GM12878 (cell line): Measurements from ENCODE around the gene MCOLN2.

Experiments used
- CHD2 ChIP-seq: IDR thresholded peaks from 2 replicates; pipeline ENCODE4 v1.6.1; 2011; ENCODE audit warnings: low read depth, low read length, improper control_type of control experiment, borderline replicate concordance
- CTCF ChIP-seq, 3 experiments: IDR thresholded peaks in 2 of 3; conservative IDR thresholded peaks in 1 of 3; 2 replicates each; pipeline ENCODE4 v1.5.1; 2011; ENCODE audit warnings: low read depth in 3 of 3, low read length in 3 of 3, mild to moderate bottlenecking in 3 of 3, control low read depth in 2 of 3, moderate library complexity in 2 of 3, inconsistent platforms in 1 of 3, mixed read lengths in 1 of 3; ENCODE audit not compliant: control insufficient read depth in 2 of 3, insufficient read depth in 1 of 3; ENCODE audit errors: extremely low read depth in 1 of 3
- ETV6 ChIP-seq, 2 experiments: fragments of 450-650 bp in 1 of 2; IDR thresholded peaks in 1 of 2; conservative IDR thresholded peaks in 1 of 2; 2 replicates each; pipeline ENCODE4 v1.6.1; 2014; ENCODE audit warnings: antibody characterized with exemption in 1 of 2, borderline replicate concordance in 1 of 2, low read depth in 1 of 2, mild to moderate bottlenecking in 1 of 2, moderate library complexity in 1 of 2
- HDAC2 ChIP-seq: fragments of 200-600 bp; sonication (generic); IDR thresholded peaks from 2 replicates; pipeline ENCODE4 v1.6.1; 2017
- IRF3 ChIP-seq: fragments of 450-650 bp; IDR thresholded peaks from 2 replicates; pipeline ENCODE4 v1.6.1; 2014; ENCODE audit warnings: mild to moderate bottlenecking
- KAT2A ChIP-seq: conservative IDR thresholded peaks from 2 replicates; pipeline ENCODE4 v1.6.1; 2011; ENCODE audit warnings: low read depth, low read length; ENCODE audit not compliant: control insufficient read depth
- POLR2A ChIP-seq: IDR thresholded peaks from 2 replicates; pipeline ENCODE4 v1.6.1; 2011; ENCODE audit warnings: low read depth, mild to moderate bottlenecking, low read length
- RB1 ChIP-seq: fragments of 450-650 bp; formaldehyde crosslinking; IDR thresholded peaks from 2 replicates; pipeline ENCODE4 v1.6.1; 2017; ENCODE audit warnings: mild to moderate bottlenecking, borderline replicate concordance
- SIN3A ChIP-seq: IDR thresholded peaks from 2 replicates; pipeline ENCODE4 v1.6.1; 2012; ENCODE audit warnings: low read depth, low read length, improper control_type of control experiment
- TAF1 ChIP-seq: IDR thresholded peaks from 2 replicates; pipeline ENCODE4 v1.6.1; 2011; ENCODE audit warnings: mild to moderate bottlenecking, low read depth, low read length, borderline replicate concordance
- YY1 ChIP-seq: IDR thresholded peaks from 2 replicates; pipeline ENCODE4 v1.6.1; 2011; ENCODE audit warnings: low read depth, mild to moderate bottlenecking, low read length
- ZZZ3 ChIP-seq: IDR thresholded peaks from 2 replicates; pipeline ENCODE4 v1.6.1; 2011; ENCODE audit warnings: low read depth; ENCODE audit not compliant: control insufficient read depth, insufficient read length
- TF ChIP-seq, protein P1 (sequence below): IDR thresholded peaks from 2 replicates; pipeline ENCODE4 v1.6.1; 2012; ENCODE audit warnings: low read depth, low read length, improper control_type of control experiment
- TF ChIP-seq, protein P2 (sequence below): fragments of 450-650 bp; IDR thresholded peaks from 2 replicates; pipeline ENCODE4 v1.6.1; 2016; ENCODE audit warnings: mild to moderate bottlenecking, moderate library complexity, borderline replicate concordance

DNA sequence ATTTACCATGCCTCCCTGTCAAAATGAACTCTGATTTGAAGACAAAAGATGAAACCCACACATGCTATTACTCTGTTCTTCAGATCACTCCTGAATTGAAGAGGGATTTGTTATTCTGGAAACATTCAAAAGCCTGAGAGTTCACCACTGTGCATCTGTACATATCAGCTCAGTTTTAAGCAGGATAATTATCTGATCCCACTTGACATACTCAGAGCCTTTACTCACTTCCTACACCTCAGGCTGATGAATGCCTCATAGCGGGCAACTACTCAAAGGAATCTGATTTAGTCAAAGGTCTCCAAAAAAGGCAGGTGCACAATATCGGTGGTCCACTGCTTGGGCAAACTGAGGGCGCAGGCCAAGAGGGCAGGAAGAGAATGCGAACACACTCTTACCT lies 56.4 kb downstream of the MCOLN2 start:
- TF ChIP-seq, protein P1, sequence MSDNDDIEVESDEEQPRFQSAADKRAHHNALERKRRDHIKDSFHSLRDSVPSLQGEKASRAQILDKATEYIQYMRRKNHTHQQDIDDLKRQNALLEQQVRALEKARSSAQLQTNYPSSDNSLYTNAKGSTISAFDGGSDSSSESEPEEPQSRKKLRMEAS, result no peak
- TF ChIP-seq SIN3A (no peak), IRF3 (no peak), CTCF (IDR thresholded peaks at IDR 0.05 in 2 of 3, conservative IDR thresholded peaks at IDR 0.05 in 1 of 3; ENCODE audit: control insufficient read depth in 2 of 3, extremely low read depth in 1 of 3, insufficient read depth in 1 of 3, low read depth in 3 of 3, low read length in 3 of 3) (no peak), YY1 (no peak), POLR2A (no peak), RB1 (no peak), KAT2A (no peak), CHD2 (no peak), ETV6 (conservative IDR thresholded peaks at IDR 0.05 in 1 of 2, IDR thresholded peaks at IDR 0.05 in 1 of 2; ENCODE audit: borderline replicate concordance in 1 of 2, low read depth in 1 of 2) (no peak), TAF1 (no peak), HDAC2 (no peak), ZZZ3 (no peak)
- TF ChIP-seq, protein P2, sequence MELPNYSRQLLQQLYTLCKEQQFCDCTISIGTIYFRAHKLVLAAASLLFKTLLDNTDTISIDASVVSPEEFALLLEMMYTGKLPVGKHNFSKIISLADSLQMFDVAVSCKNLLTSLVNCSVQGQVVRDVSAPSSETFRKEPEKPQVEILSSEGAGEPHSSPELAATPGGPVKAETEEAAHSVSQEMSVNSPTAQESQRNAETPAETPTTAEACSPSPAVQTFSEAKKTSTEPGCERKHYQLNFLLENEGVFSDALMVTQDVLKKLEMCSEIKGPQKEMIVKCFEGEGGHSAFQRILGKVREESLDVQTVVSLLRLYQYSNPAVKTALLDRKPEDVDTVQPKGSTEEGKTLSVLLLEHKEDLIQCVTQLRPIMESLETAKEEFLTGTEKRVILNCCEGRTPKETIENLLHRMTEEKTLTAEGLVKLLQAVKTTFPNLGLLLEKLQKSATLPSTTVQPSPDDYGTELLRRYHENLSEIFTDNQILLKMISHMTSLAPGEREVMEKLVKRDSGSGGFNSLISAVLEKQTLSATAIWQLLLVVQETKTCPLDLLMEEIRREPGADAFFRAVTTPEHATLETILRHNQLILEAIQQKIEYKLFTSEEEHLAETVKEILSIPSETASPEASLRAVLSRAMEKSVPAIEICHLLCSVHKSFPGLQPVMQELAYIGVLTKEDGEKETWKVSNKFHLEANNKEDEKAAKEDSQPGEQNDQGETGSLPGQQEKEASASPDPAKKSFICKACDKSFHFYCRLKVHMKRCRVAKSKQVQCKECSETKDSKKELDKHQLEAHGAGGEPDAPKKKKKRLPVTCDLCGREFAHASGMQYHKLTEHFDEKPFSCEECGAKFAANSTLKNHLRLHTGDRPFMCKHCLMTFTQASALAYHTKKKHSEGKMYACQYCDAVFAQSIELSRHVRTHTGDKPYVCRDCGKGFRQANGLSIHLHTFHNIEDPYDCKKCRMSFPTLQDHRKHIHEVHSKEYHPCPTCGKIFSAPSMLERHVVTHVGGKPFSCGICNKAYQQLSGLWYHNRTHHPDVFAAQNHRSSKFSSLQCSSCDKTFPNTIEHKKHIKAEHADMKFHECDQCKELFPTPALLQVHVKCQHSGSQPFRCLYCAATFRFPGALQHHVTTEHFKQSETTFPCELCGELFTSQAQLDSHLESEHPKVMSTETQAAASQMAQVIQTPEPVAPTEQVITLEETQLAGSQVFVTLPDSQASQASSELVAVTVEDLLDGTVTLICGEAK, result no peak
